GM12872 (cell line): ENCODE data around the gene FPGS.

Experiments
- CTCF ChIP-seq: IDR thresholded peaks from 3 replicates; pipeline ENCODE4 v1.5.1; 2011; ENCODE audit warnings: low read depth, mild to moderate bottlenecking, low read length, moderate library complexity; ENCODE audit not compliant: insufficient read depth

The FPGS gene

GRCh38 chr9:127794001-127794791 lies 8.5 kb upstream of the FPGS start:
- no peak for TF ChIP-seq CTCF

GRCh38 chr9:127796225-127796813 lies 6.4 kb upstream of the FPGS start:
- TF ChIP-seq CTCF, result no peak

GRCh38 chr9:127796852-127797370 lies 5.8 kb upstream of the FPGS start:
- TF ChIP-seq CTCF, result no peak

- TF ChIP-seq CTCF, result 0 out of 3 replicates have a peak, but pooled peaks have one; percentile 18
Observed at GRCh38 chr9:127801955-127802575, 617 bp upstream of the FPGS start.

- TF ChIP-seq CTCF, result no peak
Observed at GRCh38 chr9:127803507-127804352, 1.0 kb downstream of the FPGS start.

GRCh38 chr9:127805620-127806019 lies 2.9 kb downstream of the FPGS start:
- peak; percentile 59; the same call in 2 of the 3 replicates for TF ChIP-seq CTCF
